HG02981 (cell line): ENCODE measurements around the gene TEX52.

Experiments
- ATAC-seq: cut with Tn5 transposase; IDR thresholded peaks from one replicate; pipeline ENCODE4 v1.9.1; 2021; ENCODE audit warnings: mild to moderate bottlenecking, moderate library complexity; ENCODE audit not compliant: unreplicated experiment

TEX52 gene

DNA sequence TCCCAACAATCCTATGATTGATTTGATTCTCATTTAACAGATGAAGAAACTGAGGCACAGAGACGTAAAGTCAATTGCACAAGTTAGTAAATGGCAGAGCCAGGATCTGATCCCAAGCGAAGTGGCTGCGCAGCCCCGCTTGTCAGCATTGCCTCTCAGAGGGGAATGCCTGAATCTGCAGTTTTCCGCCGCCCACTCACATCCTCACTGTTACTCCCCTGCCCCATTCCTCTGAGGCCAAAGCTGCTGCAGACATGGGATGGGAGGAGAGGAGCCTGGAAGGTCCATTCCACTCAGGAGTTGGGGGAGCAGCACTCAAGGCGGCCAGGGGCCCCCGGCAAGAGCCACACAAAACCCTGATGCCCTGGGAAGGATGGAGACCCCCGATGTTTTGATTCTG is 23.0 kb downstream of the TEX52 start:
- no peak for ATAC-seq

- ATAC-seq: no peak
Observed at GRCh38 chr12:2833327-2833726, 23.5 kb downstream of the TEX52 start.

DNA sequence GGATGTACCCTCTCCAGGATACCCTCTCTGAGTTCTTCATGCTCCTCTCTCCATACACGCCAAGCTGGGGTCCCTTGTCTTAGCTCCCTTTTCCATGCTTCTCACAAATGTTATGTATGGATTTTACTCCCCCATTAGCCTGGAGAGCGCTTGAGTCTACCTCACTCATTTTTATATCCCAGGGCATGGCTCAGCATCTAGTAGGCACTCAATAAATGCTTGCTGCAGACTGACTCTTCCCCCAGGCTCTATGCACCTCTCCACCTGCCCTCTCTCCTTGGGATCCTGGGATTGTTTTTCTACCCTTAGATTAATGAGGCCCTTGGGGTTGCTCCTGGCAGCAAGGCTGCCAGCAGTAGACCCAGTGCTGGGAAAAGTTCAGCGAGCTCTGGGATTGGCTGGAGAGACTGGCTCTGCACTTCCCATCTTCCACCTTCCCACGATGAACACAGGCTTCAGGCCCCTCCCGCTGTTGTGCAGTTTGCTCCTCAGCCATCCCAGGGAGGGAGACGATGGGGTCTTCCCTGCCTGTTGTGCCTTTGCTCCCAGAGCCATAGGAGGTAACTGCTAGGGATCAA is 24.2 kb downstream of the TEX52 start:
- ATAC-seq: no peak

- no peak for ATAC-seq
Observed at GRCh38 chr12:2829275-2829674, 27.6 kb downstream of the TEX52 start.

DNA sequence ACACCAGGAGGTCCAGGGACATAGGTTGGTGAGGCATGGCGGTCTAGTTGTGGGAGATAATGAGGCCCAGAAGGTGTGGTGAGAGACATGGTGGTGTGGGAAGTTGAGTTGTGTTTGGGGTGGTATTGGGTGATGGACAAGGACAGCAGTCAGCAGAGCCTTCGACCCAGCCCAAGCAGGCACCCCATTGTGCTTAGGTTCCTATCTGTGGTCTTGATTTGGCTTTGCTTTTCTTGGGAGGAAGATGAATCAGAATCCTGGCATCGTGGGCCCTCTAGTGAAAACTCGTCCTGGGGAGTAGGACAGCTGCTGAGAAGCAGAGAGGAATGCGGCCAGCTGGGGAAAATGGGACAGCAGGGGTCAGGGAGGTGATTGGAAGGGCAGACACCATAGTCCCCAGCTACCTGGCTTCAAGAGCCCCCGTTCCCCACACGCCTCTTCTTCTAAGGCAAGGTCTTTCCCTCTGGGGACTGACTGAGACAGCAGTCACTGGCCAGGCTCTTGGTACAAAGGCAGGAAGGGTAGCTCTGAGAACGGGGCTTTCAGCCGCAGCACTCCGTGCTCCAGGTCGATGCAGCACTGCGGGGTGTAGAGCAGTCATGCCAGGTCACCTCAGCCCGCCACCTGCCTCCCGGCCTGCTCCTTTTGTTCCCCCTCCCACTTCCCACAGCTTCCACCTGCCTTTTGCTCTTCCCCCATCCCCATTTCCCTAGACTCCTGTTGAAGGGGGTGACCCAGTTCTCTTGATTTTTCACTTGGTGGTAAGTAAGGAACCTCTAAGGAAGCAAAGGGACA is 29.9 kb downstream of the TEX52 start:
- no peak for ATAC-seq

GRCh38 chr12:2826036-2826435 is 30.8 kb downstream of the TEX52 start:
- no peak for ATAC-seq

- no peak for ATAC-seq
Observed at GRCh38 chr12:2825132-2825531, 31.7 kb downstream of the TEX52 start.

DNA sequence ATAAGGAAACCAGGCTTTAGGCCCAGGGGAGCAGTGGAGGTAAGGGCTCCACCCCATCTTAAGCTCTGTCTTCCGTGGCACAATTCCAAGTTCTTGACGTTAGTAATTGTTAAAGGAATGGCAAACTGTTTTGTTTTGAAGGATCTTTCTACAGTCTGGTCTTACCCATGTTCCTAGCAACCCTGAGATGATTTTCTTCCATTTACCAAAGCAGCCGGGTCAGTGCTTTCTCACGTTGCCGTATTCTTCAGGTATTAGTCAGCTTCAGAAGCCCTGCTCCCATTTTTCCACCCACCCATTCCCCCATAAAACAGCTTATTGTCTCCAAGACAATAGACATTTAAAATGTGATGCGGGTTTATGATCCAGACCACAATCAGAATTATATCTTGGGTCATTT is 32.3 kb downstream of the TEX52 start:
- ATAC-seq: no peak

DNA sequence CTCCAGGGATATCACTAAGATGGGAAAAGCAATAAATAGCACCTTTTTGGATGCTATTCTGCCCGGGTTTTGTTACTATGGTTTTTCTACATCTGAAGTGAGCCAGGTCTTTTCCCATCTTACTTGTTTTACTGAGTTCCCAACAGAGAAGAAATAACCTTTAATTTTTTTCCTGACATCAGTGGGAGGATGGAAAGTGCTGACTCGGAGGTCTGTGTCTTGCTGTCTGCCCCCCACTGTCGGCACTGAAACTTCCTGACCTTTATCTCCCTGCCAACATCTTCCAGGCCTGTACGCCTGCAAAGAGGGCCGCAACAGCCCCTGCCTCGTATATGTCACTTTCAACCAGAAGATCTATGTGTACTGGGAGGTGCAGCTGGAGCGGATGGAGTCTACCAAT is 33.4 kb downstream of the TEX52 start:
- no peak for ATAC-seq

DNA sequence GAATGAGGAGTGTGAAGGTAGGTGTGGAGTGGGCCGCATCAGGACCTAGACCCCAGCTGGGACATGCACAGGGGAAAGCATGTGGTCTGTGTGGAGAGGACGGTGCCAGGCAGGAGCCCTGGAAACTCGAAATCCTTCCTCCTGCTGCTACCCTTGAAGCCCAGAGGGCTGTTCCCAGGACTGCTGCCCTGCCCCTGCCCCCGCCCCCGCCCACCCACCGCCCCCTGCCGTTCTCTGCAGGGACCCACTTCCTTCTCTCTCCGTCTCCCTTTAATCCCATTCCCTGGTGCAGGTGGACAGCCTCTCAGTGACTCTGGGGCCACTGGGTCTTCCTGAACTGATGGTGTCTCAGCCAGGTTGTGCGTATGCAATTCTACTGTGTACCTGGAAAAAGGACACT is 36.4 kb downstream of the TEX52 start:
- no peak for ATAC-seq

- ATAC-seq: no peak
Observed at GRCh38 chr12:2819810-2820209, 37.0 kb downstream of the TEX52 start.

GRCh38 chr12:2813214-2814185 is 43.3 kb downstream of the TEX52 start:
- ATAC-seq: peak; percentile 32

- ATAC-seq: peak; percentile 95
Observed at GRCh38 chr12:2812290-2813213, 44.3 kb downstream of the TEX52 start, which contains the start of gene ITFG2. Gene ITFG2 (plus strand): TSS chr12:2812668. CDS start chr12:2812761, 93 bp downstream.

GRCh38 chr12:2811801-2812200 is 45.0 kb downstream of the TEX52 start:
- ATAC-seq: no peak

GRCh38 chr12:2806700-2807099 is 50.1 kb downstream of the TEX52 start:
- ATAC-seq: no peak

DNA sequence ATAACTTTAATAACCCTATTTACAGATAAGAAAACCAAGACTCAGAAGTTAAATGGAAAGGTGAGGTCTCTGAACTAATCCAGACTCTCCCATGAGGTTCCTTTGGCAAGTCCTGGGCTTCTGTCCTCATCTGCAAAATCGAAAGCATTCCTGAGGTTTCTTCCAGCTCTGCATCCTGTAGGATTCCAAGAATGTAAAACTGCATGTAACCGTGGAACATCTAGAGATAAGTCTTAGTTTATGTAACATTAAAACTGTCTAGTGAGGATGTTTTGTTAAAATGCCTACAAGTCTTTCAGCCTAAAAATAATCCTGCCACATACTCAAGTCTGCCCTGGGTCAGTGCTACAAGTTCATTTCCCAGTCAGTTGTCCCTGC is 51.7 kb downstream of the TEX52 start:
- ATAC-seq: no peak

GRCh38 chr12:2804393-2805142 is 52.3 kb downstream of the TEX52 start:
- no peak for ATAC-seq

GRCh38 chr12:2803635-2804392 is 53.0 kb downstream of the TEX52 start:
- no peak for ATAC-seq
